Mucosa of descending colon (tissue), 3 donors: ENCODE measurements around the gene TMEM119. TPM values are rescaled to one million over a fixed set of nuclear protein-coding genes. Genes with fewer than 3 reads are reported as not detected.

Experiments used
- ATAC-seq: fragments of 200-7000 bp; cut with Tn5 transposase; one replicate; pipeline ENCODE4 v1.9.1; 2020; ENCODE audit warnings: mild to moderate bottlenecking, moderate library complexity
- DNase-seq, 3 donors: peaks; one replicate each; pipeline ENCODE4 v3.0.0-alpha.2; 2020
- H3K36me3 ChIP-seq: fragments of 200-600 bp; one replicate; pipeline ENCODE4 v1.8.0; 2021; ENCODE audit warnings: low read depth, mild to moderate bottlenecking
- H3K4me1 ChIP-seq: fragments of 200-600 bp; one replicate; pipeline ENCODE4 v1.8.0; 2021; ENCODE audit warnings: low read depth, mild to moderate bottlenecking
- H3K4me3 ChIP-seq: fragments of 200-600 bp; one replicate; pipeline ENCODE4 v1.8.0; 2021; ENCODE audit warnings: mild to moderate bottlenecking
- H3K9me3 ChIP-seq: fragments of 200-600 bp; one replicate; pipeline ENCODE4 v1.8.0; 2021; ENCODE audit warnings: mild to moderate bottlenecking
- intact Hi-C, 2 donors: fragments of 100-400 bp; cut with DNase I in 1 of 2; cut with micrococcal nuclease in 1 of 2; formaldehyde crosslinking; loops; one replicate each; pipeline versions ENCODE4 v1.11.0 to v1.11.1; 2022; cut with DNase I, micrococcal nuclease
- long read RNA-seq, 2 donors: library from polyadenylated mRNA; unstranded; transcript quantifications; one replicate each; pipeline ENCODE4 v2.0.0, GENCODE V29; 2019 to 2021
- total RNA-seq, 3 donors: library from RNA; stranded (reverse); fragmentation: NEBNext Ultra II Directional in 2 of 3; extraction: Animal tissue kit (Norgen Biotek cat#: 25700) in 2 of 3; gene quantifications; one replicate each; pipeline versions ENCODE4 v1.2.1 to v1.2.4, GENCODE V29; 2021 to 2023
- TF ChIP-seq, protein P1 (sequence below): fragments of 200-600 bp; IDR thresholded peaks from one replicate; pipeline ENCODE4 v1.8.0; 2022; ENCODE audit warnings: antibody characterized with exemption, mild to moderate bottlenecking
- donor health status: DM: no; HTN: no; CAD: no; lungs with moderate emphysema.
- donor health status: DM: no; HTN: no; CAD: no.
- donor health status: DM: no; HTN: yes; CAD: no.

TMEM119 gene
- 1 to 10 TPM; 4.1 to 7.0 (median 5.1) TPM for total RNA-seq
- long read RNA-seq, donor 1, partial matches to known transcripts, result 0 of 9 reads
- long read RNA-seq, donor 1, other reads (novel, unspliced or antisense), result 6 of 9 reads
- long read RNA-seq, donor 2, partial matches to known transcripts, result 0 of 2 reads
- long read RNA-seq, donor 2, other reads (novel, unspliced or antisense), result 1 of 2 reads

GRCh38 chr12:108597559-108598471 lies at the start of gene TMEM119:
TMEM119 (minus strand) TSS chr12:108598084; CDS start chr12:108592383, 5,701 bp downstream.
- Histone ChIP-seq H3K9me3 (no peaks in the 10 kb centered on the region), H3K4me3 (no peak within 1 kb of the TSS), H3K4me1 (no peaks in the 10 kb centered on the region), H3K36me3 (no peaks in the 10 kb centered on the region)
- TF ChIP-seq, protein P1, sequence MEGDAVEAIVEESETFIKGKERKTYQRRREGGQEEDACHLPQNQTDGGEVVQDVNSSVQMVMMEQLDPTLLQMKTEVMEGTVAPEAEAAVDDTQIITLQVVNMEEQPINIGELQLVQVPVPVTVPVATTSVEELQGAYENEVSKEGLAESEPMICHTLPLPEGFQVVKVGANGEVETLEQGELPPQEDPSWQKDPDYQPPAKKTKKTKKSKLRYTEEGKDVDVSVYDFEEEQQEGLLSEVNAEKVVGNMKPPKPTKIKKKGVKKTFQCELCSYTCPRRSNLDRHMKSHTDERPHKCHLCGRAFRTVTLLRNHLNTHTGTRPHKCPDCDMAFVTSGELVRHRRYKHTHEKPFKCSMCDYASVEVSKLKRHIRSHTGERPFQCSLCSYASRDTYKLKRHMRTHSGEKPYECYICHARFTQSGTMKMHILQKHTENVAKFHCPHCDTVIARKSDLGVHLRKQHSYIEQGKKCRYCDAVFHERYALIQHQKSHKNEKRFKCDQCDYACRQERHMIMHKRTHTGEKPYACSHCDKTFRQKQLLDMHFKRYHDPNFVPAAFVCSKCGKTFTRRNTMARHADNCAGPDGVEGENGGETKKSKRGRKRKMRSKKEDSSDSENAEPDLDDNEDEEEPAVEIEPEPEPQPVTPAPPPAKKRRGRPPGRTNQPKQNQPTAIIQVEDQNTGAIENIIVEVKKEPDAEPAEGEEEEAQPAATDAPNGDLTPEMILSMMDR, result no peak
- DNase-seq, result peak; percentile 23 to 63 (median 41)
- intact Hi-C loops, result no loop called here
- ATAC-seq, result peak; percentile 44

GRCh38 chr12:108646600-108647579 lies 49.0 kb upstream of the TMEM119 start:
- no peak for DNase-seq
- TF ChIP-seq, protein P1, result no peak
- intact Hi-C loops, result no loop called here
- H3K4me1 ChIP-seq, result no peaks in the 10 kb centered on the region
- peaks cover 2% of the 10 kb centered on the region for H3K36me3 ChIP-seq
- no peak overlapping the region for H3K4me3 ChIP-seq
- ATAC-seq, result no peak
- no peaks in the 10 kb centered on the region for H3K9me3 ChIP-seq

DNA sequence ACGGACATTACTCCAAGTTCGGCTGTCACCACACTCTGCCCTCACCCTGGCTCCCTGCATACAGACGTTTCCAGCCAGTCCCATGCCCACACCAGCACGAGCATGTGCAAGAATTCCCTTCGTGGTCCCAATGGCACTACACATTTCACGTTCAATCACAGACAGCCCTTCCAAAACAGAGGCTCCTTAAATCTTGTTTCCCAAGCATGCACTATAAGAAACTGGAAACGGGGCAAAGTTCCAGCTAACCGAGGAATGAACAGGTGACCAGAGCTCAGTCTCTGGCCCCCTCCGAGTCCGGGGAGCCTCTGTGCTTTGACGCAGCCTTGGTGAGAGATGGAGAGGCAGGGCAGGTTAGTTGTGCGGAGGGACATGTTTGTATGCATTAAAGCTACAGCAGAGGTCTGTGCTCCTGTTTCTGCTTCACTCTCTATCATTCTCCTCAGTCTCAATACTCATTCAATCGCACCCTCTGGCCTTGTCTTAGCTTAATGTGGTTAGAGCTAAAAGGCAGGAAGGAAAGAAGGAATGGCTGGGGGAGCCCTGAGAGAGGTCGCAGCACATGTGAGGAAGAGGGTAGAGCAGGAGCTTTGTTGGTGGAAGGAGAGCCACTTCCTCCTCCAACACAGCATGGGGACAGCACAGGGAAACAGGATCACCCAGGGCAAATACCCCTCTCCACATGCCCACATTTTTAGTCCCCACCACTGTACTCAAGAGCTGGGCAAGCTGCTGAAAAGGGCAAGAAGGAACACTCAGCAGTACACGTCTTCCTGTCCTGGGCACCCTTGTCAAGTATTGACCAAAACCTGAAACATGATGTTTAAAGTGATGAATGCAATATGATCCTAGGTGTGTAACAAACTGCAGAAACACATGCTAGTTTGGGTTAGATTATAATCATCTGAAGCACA lies 48.1 kb upstream of the TMEM119 start:
- TF ChIP-seq, protein P1, result no peak
- DNase-seq (no peak), ATAC-seq (no peak)
- H3K9me3 ChIP-seq, result no peaks in the 10 kb centered on the region
- H3K4me1 ChIP-seq, result no peaks in the 10 kb centered on the region
- H3K36me3 ChIP-seq, result peaks cover 2% of the 10 kb centered on the region
- H3K4me3 ChIP-seq, result no peak overlapping the region
- intact Hi-C loops, result no loop called here

- intact Hi-C loops, result no loop called here
- DNase-seq, result no peak
- peaks cover 2% of the 10 kb centered on the region for H3K36me3 ChIP-seq
- no peak for ATAC-seq
- no peaks in the 10 kb centered on the region for H3K4me1 ChIP-seq
- no peaks in the 10 kb centered on the region for H3K9me3 ChIP-seq
- H3K4me3 ChIP-seq, result no peak overlapping the region
- TF ChIP-seq, protein P1, result no peak
These were observed 46.9 kb upstream of the TMEM119 start for GRCh38 chr12:108644811-108645120.
